Hematopoietic multipotent progenitor cell treated with erythropoietin and hydrocortisone succinate and interleukin-3 and kit ligand, for 8 days (in vitro differentiated cells): Measurements from ENCODE around the gene CACNA1I.

Source experiments
- DNase-seq: peaks from one replicate; pipeline ENCODE4 v3.0.0-alpha.2; 2015

CACNA1I gene

DNA sequence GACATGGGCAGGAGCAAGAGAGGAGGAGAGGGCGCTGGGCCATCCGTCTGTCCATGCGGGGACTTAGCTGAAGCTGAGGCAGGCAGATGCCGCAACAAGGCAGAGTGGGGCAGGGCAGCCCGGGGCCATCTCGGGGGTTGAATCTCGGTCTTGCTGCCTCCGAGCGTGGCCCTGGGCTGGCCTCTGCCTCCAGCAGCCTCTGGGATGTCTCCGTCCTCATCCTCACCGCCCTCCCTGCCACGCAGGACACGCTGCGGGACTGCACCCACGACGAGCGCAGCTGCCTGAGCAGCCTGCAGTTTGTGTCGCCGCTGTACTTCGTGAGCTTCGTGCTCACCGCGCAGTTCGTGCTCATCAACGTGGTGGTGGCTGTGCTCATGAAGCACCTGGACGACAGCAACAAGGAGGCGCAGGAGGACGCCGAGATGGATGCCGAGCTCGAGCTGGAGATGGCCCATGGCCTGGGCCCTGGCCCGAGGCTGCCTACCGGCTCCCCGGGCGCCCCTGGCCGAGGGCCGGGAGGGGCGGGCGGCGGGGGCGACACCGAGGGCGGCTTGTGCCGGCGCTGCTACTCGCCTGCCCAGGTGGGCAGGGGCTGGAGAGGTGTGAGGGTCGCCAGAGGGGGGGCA is 108.4 kb downstream of the CACNA1I start:
- no peak for DNase-seq

DNA sequence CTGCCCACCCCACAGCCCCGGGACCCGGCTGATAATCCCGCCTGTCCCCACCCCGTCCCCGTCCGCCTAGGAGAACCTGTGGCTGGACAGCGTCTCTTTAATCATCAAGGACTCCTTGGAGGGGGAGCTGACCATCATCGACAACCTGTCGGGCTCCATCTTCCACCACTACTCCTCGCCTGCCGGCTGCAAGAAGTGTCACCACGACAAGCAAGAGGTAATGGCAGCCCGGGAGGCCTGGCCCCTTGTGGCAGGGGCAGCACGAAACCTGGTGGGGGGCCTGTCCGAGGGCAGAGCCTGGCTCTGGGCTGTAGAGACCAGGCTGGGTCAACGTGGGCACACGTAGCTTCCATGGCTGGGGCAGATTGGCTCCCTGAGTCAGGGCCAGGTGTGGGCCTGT is 109.1 kb downstream of the CACNA1I start:
- DNase-seq, result no peak

DNA sequence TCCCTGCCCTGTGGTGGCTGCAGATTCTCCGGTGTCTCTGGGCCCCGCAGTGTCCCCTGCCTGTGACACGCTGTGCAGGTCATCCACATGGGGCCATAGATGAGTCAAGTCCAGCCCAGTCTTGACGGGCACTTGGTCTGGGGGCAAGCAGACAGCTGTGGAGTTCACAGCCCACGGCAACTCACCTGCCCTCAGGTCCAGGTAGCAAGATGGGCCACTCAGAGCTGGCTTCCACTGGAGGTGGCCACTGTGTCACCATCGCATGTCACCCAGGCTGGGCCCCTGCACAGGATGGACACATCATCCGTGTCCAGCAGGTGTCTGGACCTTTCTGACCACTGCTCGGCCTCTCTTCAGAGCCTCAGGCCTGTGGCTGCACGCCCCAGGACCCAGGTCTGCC is 109.9 kb downstream of the CACNA1I start:
- no peak for DNase-seq

DNA sequence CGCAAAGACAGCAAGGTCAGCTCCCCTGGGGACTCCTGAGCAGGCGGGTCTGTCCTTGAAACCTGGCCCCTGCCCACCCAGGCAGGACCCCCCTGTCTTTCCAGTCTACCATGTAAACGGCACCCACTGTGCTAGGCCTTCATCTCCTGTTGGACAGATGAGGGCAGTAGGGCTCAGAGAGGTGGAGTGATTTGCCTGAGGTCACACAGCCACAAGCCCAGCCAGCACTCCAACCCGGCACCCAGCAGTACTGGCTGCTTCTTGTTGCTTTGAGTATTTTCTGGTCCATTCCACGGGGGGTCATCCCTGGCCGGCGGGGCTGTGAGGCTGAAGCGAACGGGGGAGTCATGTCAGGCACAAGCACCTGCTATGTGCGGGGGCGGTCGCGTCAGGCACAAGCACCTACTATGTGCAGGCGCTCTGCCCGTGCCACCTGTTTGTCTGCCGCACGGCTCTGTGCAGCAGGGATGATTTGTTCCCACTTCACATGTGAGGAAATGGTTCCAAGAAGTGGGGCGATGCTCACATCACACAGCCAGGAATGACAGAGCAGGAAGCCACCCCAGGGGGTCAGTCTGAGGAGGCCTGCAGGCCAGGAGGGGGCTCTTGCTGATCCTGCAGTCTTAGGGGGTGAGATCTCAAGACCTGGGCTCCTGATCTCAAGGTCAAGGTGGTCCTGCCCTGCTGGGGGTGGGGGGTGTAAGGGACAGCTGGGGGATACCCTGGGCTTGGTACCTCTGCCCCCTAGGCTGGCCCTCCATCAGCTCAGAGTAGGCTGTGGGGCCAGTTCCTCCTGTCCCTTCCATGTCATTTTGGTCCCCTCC is 110.7 kb downstream of the CACNA1I start:
- DNase-seq, result no peak

DNA sequence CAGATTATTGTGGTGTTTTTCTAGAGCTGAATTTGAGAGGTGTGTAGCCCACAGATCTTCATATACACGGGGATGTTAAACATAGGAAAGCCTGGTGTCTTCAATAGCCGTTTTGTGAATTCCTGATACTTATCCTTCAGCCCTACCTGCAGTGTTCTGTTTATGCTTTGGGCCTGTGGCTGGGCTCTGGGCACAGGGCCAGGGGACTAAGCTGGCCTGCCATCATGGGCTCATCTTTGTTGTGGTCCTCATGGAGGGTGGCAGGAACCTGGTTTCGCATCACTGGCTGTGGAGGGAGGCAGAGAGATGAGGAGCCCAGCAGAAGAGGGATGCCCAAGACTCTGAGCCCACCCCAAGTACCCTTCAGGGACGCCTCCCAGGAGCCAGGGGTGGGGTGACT is 112.4 kb downstream of the CACNA1I start:
- DNase-seq, result no peak

DNA sequence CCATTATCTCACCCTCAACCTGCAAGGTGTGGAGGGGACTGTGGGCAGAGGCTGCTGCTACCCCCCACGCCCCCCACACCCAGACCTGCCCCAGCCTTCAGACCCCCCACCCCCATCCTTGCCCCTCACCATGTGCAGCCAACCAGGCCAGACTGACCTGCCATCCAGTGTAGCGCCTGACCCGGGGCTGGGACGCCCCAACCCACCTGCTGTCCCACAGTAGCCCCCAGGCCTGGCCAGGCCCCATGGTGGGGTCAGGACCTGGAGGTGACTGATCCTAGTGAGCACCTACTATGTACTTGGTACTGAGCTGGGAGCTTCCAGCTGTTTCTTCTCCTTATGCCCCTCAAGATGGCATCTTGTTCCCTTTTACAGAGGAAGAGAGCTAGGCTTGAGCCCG is 113.1 kb downstream of the CACNA1I start:
- no peak for DNase-seq

DNA sequence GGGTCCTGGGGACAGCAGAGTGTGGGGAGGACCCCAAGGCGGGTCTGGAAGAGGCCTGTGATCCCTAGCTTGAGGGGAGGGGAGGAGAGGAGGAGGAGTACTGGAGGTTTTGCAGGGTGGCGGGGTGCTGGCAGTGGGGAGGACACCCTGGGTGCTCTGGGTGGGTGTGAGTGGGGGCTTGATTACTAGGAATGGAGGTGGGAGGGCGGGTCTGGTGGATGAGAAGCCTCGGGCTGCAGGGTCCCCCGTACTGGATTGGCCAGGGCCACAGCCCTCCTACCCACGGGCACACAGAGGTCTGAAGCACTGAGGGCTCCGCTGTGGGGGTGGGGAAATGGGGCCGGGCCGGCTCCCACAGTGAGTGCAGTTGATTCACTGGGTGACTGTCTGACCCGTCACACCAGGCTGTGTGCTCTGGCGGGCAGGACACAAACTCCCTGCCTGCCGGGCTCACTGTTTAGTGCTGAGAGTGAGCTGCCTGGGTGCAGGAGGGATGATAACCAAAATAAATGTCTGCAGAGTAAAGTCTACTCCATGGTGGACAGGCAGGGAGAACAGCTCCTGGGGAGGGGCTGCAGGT is 114.2 kb downstream of the CACNA1I start:
- no peak for DNase-seq

DNA sequence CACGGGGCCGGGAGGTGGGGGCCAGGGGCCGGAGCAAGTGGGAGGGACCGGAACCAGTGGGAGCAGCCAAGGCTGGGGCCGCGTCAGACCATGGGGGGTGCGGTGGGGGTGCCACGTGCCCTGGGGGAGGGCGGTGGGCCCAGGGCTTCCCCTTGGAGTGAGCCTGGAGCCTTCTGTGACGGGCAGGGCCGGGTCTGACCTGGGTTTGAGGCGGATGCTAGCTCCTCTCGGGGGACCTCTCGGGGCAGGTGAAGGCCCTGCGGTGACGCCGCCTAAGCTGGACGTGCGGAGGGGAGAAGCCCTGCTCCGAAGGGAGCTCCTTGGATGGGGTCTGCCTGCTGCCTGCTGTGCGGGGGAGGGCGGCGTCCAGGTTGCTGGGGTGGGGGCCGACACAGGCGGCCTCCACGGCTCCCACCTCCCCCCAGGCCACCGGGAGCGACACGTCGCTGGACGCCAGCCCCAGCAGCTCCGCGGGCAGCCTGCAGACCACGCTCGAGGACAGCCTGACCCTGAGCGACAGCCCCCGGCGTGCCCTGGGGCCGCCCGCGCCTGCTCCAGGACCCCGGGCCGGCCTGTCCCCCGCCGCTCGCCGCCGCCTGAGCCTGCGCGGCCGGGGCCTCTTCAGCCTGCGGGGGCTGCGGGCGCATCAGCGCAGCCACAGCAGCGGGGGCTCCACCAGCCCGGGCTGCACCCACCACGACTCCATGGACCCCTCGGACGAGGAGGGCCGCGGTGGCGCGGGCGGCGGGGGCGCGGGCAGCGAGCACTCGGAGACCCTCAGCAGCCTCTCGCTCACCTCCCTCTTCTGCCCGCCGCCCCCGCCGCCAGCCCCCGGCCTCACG is 115.0 kb downstream of the CACNA1I start:
- no peak for DNase-seq

DNA sequence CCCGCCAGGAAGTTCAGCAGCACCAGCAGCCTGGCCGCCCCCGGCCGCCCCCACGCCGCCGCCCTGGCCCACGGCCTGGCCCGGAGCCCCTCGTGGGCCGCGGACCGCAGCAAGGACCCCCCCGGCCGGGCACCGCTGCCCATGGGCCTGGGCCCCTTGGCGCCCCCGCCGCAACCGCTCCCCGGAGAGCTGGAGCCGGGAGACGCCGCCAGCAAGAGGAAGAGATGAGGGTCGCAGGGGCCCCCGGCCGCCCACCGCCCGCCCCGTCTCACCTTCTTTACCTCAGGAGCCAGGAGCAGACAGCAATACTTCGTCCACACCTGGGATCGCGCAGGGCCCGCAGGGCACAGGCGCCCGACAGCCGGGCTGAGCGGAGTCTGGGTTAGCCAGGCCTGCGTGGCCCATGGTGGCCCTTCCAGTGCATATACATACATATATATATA is 115.6 kb downstream of the CACNA1I start:
- DNase-seq, result no peak

DNA sequence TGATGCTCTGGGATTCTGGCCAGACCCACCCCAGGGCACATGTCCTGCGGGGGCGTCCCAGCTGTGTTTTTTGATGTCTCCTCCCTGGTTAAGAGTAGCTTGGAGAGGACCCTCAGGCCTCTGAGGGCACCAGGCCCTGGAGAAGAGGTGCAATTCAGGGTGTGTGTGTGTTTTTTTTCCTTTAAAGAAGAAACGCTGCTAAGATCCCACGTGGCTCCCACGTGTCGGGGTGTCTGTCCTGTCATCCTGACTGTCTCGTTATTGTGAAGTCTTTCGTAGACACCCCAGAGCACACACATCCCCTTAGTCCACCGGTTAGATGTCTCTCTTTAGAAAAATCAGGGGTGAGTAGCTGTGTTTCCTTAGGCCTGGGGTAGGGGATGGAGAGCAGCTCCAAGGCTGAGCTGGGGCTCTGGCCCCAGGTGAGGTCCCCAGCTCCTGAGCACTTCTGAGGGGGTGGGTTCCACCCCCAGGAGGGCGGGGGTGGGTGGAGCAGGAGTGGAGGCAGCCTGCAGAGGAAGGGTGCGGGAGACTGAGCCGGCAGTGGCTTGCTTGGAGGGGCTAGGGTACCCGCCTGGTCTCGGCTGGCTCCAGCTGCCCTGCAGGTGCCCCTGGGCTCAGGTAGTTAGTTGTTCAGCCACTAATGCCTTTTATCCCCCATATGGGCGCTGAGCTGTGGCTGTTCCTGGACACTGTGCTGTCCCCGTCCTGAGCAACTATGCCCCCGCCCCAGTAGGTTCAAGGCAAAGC is 116.4 kb downstream of the CACNA1I start:
- no peak for DNase-seq

DNA sequence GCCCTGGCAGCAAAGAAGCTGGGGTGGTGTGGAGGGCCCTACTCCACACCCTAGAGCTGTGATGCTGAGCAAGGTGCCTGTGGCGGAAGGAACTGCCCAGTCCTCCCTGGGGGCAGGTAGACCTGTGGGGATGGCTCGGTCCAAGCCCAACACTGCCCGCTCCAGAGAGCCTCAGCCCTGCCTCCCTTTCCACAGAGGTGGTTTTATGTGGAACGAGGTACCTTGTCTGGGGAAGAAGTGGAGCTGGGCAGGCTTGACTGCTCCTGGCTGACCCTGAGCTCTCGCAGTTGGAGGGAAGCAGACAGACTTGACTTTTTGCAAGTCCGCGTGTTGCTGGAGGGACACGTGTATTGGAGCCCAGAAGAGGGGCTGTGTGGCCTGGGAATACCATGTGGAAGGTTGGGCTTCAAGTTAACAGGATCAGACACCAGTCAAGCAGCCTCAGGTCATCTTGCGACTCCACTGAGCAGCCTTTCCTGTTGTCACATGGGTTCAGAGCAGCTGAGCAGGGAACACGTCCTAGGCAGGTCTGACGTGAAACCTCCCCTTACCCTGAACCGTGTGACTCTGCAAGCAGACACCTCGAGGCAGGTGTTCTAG is 117.7 kb downstream of the CACNA1I start:
- no peak for DNase-seq

DNA sequence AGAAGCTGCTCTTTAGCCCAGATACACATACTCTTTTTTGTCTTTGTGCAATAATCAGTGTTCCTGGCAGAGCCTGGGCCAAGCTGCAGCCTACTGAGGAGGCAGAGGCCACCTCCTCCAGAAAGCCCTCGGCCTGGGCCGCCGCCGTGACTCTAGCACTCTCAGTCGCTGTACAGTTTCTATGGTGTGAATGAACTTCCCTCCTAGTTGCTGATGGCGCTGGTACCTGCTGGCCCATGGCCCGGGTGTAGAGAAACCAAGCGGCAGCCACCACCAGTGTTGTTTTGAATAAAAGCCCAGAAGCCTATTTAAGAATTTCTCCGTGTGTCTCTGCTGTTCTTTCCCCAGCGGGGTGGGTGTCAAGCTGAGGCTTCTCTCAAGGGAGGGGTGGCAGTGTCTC is 118.9 kb downstream of the CACNA1I start:
- no peak for DNase-seq

DNA sequence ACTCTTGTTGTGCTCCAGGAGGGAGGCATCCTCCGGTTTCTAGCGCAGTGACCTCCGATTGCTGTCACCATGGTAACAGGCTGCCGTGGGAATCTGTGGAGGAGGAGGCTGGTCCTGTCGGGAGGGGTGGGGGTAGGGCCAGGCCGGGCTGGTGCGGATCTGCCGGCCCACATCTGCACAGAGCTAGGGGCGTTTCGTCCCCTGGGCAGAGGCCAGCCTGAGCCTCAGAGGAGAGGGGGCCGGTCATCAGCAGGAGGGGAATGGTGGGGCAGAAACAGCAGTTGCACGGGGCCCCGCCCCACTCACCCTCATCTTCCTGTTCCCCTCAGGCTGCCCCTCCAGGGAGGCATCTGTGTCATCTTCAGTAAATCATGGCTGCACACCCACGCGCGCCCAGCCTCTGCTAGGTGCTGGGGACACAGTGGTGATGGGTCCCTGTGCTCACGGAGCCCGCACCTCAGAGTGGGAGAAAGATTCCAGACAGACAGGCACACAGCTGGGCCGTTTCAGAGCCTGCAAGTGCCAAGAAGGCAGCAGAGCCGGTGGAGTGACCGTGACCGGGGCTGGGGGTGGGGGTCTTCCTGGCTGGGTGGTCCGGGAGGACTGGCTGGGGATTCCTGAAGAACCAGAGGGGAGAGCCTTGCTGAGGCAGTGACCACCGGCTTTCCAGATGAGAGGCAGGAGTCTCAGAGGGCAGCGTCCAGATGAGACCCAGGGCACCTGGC is 120.5 kb downstream of the CACNA1I start:
- DNase-seq, result no peak

DNA sequence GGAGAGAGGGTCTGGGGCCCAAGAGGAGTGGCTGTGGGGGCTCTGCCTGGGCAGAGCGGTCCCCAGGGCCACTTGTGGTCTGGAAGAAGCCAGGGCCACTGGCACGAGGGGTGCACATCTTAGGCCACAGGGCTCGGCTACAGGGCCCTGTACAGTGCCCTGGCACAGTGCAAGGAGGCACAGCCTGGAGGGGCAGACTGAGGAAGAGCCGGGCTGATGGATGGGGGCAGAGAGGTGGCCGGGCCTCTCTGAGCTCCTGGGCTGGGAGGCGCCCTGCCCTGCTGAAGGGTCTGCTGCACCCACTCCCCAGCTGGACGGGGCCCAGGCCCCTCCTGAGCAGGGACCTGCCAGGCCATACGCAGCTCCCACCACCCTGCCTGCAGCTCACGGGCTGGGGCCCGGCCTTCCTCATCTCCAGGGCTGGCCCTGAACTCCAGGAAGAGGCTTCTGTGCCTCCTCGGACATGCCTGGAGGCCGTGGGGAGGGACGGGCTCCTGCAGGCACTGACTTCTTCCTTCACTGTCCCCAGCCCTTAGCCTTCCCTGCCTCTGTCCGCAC is 123.5 kb downstream of the CACNA1I start:
- no peak for DNase-seq

DNA sequence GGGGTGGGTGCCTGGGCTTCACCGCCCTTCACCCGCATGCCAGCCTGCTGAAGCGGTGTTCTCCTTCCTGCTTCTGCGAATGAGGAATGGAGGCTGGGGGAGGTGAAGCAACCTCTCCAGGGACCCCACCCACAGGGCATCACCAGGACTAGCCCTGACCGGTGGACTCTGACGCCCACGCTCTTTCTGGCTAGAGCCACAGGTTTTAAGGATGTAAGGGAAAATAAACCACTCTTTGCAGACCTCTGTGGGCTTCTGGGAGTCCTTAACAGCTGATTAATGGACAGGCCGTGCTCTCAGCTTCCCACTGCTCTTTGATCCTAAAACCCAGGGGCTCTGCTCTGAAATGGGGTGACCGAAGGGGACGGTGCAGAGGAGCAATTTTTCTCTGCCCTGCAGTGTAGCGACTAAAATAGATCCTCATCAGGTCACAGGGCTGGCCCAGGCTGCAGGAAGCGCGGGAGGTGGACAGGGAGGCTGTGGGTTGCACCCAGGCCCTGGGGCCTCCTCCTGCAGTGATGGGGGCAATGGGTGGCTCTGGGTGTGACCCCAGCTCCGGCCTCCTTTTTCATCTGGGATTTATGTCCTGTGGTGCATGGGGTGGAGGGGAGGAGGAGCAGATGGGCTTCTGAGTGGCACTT is 127.4 kb downstream of the CACNA1I start:
- no peak for DNase-seq

DNA sequence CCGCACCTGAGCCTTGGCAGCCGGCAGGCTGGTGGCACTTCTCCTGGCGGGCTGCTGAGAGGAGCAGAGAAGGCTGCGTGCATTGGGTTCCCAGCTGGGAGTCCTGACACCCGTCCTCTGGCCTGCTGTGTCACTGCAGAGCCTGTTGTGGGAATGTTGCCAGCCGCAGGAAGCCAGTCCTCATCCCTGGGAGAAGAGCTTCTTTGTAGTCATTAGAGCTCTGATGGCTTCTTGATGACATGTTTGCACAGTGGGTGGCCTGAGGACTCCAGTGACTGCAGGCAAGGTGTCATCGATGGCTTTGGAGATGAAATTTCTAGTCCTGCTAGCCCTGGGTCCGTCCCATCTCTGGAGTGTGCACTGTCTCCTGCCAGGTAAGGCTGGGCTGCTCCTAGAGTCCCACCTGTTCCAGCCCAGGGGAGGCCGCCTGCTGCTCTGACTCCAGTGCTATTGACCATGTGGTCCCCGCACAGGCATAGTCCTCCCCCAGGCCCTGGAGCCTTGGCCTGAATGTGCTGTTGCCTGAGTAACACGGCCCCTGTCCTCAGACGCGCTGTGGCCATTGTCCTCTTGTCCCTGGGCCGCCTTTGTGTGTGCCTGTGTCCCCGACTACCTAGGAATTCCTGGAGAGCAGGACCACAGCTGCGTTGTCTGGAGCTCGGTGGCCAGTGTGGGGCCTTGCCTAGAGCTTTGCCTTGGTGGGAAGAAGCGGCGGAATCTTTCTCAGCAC is 129.2 kb downstream of the CACNA1I start:
- no peak for DNase-seq

DNA sequence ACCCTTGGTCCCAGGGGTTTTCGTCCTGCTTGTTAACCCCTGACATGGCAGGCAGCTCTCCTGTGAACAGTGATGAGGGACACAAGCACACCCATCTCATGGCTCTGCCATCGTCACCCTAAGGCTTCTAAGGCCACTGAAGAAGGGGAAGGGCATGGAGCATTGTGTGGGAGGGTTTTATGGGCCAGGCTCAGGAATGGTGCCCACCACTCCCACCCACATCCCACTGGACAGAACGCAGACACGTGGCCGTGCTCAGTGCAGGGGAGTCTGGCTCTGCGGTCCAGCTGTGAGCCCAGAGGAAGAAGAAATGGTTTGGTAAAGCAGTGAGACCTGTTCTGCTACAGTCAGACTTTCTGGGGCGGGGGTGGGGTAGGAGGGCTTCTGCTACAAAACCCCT is 130.0 kb downstream of the CACNA1I start:
- no peak for DNase-seq

DNA sequence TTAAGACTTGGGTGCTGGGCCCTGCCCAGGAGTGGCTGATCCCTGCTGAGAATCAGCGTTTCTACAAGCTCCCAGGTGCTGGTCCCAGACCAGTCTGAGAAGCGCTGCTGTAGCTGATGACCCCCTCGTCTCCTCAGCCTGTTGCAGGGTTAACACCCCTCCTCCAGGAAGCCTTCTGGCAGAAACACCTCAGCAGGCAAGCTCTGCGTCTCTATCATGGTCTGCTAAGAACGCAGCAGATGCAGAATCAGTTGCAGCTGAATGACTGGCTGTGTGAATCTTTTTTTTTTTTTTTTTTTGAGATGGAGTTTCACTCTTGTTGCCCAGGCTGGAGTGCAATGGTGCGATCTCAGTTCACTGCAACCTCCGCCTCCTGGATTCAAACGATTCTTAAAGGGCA is 132.5 kb downstream of the CACNA1I start:
- no peak for DNase-seq

DNA sequence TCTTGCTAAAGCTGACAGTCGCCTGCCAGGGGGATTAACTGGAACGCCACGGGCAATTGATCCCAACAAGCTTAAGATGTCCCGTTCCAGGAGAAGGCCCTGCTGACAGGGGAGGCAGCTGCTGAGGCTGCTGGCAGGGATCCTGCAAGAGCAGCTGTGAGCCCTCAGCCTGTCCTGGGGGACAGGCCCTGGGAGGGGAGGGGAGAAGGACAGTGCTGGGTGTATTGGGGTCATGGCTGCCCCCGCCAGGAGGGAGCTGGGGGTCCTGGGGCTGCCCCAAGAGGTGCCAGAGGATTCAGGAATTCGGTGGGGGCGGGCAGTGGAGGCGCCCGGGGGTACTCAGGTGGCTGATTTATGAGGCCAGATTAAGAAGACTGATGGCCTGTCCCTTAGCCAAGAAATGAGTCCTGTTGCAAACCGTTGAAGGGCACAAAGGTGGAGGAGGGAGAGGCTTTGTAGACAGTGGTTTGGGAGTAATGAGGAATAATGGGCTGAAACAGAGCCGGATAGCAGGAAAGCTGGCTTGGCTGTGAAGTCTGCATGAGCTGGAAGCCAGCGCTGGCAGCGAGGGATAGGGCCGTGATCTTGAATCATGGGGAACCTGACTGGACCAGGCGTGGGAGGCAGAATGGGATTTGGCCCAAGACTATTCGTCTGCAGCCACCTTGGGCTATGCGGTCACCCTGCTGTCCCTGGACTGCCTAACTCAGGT is 133.5 kb downstream of the CACNA1I start:
- DNase-seq, result no peak
